AML-193 (cell line): ENCODE results near the gene PEG3.
"Not testable (repeated sequence)": the region's sequence is repeated elsewhere in the genome, so short reads cannot be mapped to it uniquely, and the experiment has no call there.

Source experiments
- DNase-seq, 2 experiments: peaks; one replicate each; lab custom pipeline; 2025; lab: John Stamatoyannopoulos, UW

The PEG3 gene

GRCh38 chr19:56840451-56841192 lies at the start of gene PEG3, which contains the start of gene ZIM2:
PEG3 (minus strand) TSS chr19:56840726; CDS start chr19:56824655, 16,071 bp downstream.
ZIM2 (minus strand) TSS chr19:56840726; CDS start chr19:56824277, 16,449 bp downstream.
- no peak for DNase-seq

- DNase-seq, result no peak
Observed at GRCh38 chr19:56885173-56885985, 44.9 kb upstream of the PEG3 start.

GRCh38 chr19:56884441-56884840 lies 43.9 kb upstream of the PEG3 start:
- no peak for DNase-seq

GRCh38 chr19:56880592-56881190 lies 40.2 kb upstream of the PEG3 start:
- no peak for DNase-seq

- no peak for DNase-seq
Observed at GRCh38 chr19:56877069-56877715, 36.7 kb upstream of the PEG3 start.

- no peak for DNase-seq
Observed at GRCh38 chr19:56875717-56876116, 35.2 kb upstream of the PEG3 start.

- DNase-seq, result no peak
Observed at GRCh38 chr19:56874530-56874929, 34.0 kb upstream of the PEG3 start.

- no peak for DNase-seq
Observed at GRCh38 chr19:56873493-56873892, 33.0 kb upstream of the PEG3 start.

GRCh38 chr19:56869886-56870285 lies 29.4 kb upstream of the PEG3 start:
- DNase-seq, result no peak

GRCh38 chr19:56868446-56868845 lies 27.9 kb upstream of the PEG3 start:
- DNase-seq, result no peak

GRCh38 chr19:56866538-56866937 lies 26.0 kb upstream of the PEG3 start:
- no peak for DNase-seq

GRCh38 chr19:56864443-56865125 lies 24.1 kb upstream of the PEG3 start:
- no peak for DNase-seq

GRCh38 chr19:56862741-56863140 lies 22.2 kb upstream of the PEG3 start:
- no peak for DNase-seq

GRCh38 chr19:56860409-56860808 lies 19.9 kb upstream of the PEG3 start:
- DNase-seq, result not testable (repeated sequence)

GRCh38 chr19:56858026-56858425 lies 17.5 kb upstream of the PEG3 start:
- no peak for DNase-seq

- DNase-seq, result no peak
Observed at GRCh38 chr19:56856822-56857221, 16.3 kb upstream of the PEG3 start.

- DNase-seq, result not testable (repeated sequence)
Observed at GRCh38 chr19:56852361-56852760, 11.8 kb upstream of the PEG3 start.

GRCh38 chr19:56848166-56848565 lies 7.6 kb upstream of the PEG3 start:
- DNase-seq, result no peak

GRCh38 chr19:56842412-56842811 lies 1.9 kb upstream of the PEG3 start:
- DNase-seq, result no peak

- DNase-seq, result no peak
Observed at GRCh38 chr19:56841193-56841543, 642 bp upstream of the PEG3 start.

GRCh38 chr19:56839652-56840450 lies 675 bp downstream of the PEG3 start:
- DNase-seq, result no peak
